Hepatocyte (in vitro differentiated cells): ENCODE results near the gene BACH2. TPM values are rescaled to one million over a fixed set of nuclear protein-coding genes. Genes with fewer than 3 reads are reported as not detected.
"Not testable (repeated sequence)": the region's sequence is repeated elsewhere in the genome, so short reads cannot be mapped to it uniquely, and the experiment has no call there.

ENCODE experiments used
- DNase-seq: peaks from one replicate; pipeline ENCODE4 v3.0.0-alpha.2; 2016; ENCODE audit warnings: low spot score
- H2AFZ ChIP-seq: fragments of 200-600 bp; sonication (generic); 2 replicates; pipeline ENCODE4 v1.6.0; 2016; ENCODE audit warnings: antibody characterized with exemption, mild to moderate bottlenecking
- H3K27ac ChIP-seq: fragments of 200-600 bp; sonication (generic); 2 replicates; pipeline ENCODE4 v1.5.1; 2016; ENCODE audit warnings: mild to moderate bottlenecking
- H3K27me3 ChIP-seq: fragments of 200-600 bp; sonication (generic); 2 replicates; pipeline ENCODE4 v1.6.1; 2016
- H3K36me3 ChIP-seq: fragments of 200-600 bp; sonication (generic); replicated peaks from 2 replicates; pipeline ENCODE4 v1.5.1; 2016; ENCODE audit warnings: low read depth; ENCODE audit not compliant: insufficient read depth
- H3K4me1 ChIP-seq: fragments of 200-600 bp; sonication (generic); 2 replicates; pipeline ENCODE4 v1.5.1; 2016; ENCODE audit warnings: mild to moderate bottlenecking, moderate library complexity; ENCODE audit not compliant: insufficient read depth
- H3K4me2 ChIP-seq: fragments of 200-600 bp; sonication (generic); 2 replicates; pipeline ENCODE4 v1.6.0; 2016
- H3K4me3 ChIP-seq: fragments of 200-600 bp; sonication (generic); 2 replicates; pipeline ENCODE4 v1.5.1; 2016; ENCODE audit warnings: mild to moderate bottlenecking
- H3K79me2 ChIP-seq: fragments of 200-600 bp; sonication (generic); 2 replicates; pipeline ENCODE4 v1.6.0; 2017; ENCODE audit warnings: mild to moderate bottlenecking
- H3K9me2 ChIP-seq: fragments of 200-600 bp; sonication (generic); replicated peaks from 2 replicates; pipeline ENCODE4 v1.6.0; 2017; ENCODE audit warnings: mild to moderate bottlenecking; ENCODE audit not compliant: insufficient read depth
- H3K9me3 ChIP-seq: fragments of 200-600 bp; sonication (generic); 2 replicates; pipeline ENCODE4 v1.5.1; 2016; ENCODE audit warnings: low read depth, mild to moderate bottlenecking
- H4K20me1 ChIP-seq: fragments of 200-600 bp; sonication (generic); 2 replicates; pipeline ENCODE4 v1.6.0; 2016; ENCODE audit warnings: mild to moderate bottlenecking; ENCODE audit not compliant: insufficient read depth, poor library complexity, severe bottlenecking
- EZH2 ChIP-seq: fragments of 200-600 bp; sonication (generic); IDR thresholded peaks from 2 replicates; pipeline ENCODE4 v1.6.1; 2016; ENCODE audit warnings: antibody characterized with exemption, mild to moderate bottlenecking, borderline replicate concordance
- EZH2phosphoT487 ChIP-seq: fragments of 200-600 bp; sonication (generic); IDR thresholded peaks from one replicate; pipeline ENCODE4 v1.6.1; 2018; ENCODE audit warnings: antibody characterized with exemption, mild to moderate bottlenecking, low read depth, moderate library complexity; ENCODE audit not compliant: unreplicated experiment, severe bottlenecking
- WGBS: methylation state at CpG from one replicate; pipeline ENCODE4 v1.1.6; 2016; ENCODE audit warnings: low lambda C conversion rate; ENCODE audit errors: missing lambda C conversion rate; 5-methylcytosine and 5-hydroxymethylcytosine counted together
- polyA plus RNA-seq: library from polyadenylated mRNA; unstranded; fragments of >200 nt; fragmentation: Nextera tagmentation; extraction: Ambion mirVana; gene quantifications from 2 replicates; pipeline ENCODE4 v1.2.1, GENCODE V29; 2016
- total RNA-seq: library from RNA; depleted of rRNA; stranded (reverse); fragments of >200 nt; gene quantifications from 2 replicates; pipeline ENCODE4 v1.2.3, GENCODE V29; 2014
- TF ChIP-seq, protein P1 (sequence below): fragments of 200-600 bp; sonication (generic); IDR thresholded peaks from 2 replicates; pipeline ENCODE4 v1.5.1; 2016; ENCODE audit warnings: antibody characterized with exemption, mild to moderate bottlenecking; ENCODE audit not compliant: poor library complexity

BACH2 gene
- total and polyA plus RNA-seq, 2 experiments from 2014 or later = 2.3 to 2.6 TPM

- Histone ChIP-seq H3K4me2 (no peak within 1 kb of the TSS), H3K4me3 (no peak within 1 kb of the TSS), H3K27me3 (no peaks in the 10 kb centered on the region), H3K36me3 (no peaks in the 10 kb centered on the region), H3K27ac (no peak within 1 kb of the TSS), H2AFZ (no peak within 1 kb of the TSS), H3K79me2 (no peaks in the 10 kb centered on the region), H3K9me2 (no peaks in the 10 kb centered on the region), H4K20me1 (no peaks in the 10 kb centered on the region), H3K4me1 (peaks cover 4% of the 10 kb centered on the region), H3K9me3 (no peaks in the 10 kb centered on the region)
- TF ChIP-seq, protein P1, sequence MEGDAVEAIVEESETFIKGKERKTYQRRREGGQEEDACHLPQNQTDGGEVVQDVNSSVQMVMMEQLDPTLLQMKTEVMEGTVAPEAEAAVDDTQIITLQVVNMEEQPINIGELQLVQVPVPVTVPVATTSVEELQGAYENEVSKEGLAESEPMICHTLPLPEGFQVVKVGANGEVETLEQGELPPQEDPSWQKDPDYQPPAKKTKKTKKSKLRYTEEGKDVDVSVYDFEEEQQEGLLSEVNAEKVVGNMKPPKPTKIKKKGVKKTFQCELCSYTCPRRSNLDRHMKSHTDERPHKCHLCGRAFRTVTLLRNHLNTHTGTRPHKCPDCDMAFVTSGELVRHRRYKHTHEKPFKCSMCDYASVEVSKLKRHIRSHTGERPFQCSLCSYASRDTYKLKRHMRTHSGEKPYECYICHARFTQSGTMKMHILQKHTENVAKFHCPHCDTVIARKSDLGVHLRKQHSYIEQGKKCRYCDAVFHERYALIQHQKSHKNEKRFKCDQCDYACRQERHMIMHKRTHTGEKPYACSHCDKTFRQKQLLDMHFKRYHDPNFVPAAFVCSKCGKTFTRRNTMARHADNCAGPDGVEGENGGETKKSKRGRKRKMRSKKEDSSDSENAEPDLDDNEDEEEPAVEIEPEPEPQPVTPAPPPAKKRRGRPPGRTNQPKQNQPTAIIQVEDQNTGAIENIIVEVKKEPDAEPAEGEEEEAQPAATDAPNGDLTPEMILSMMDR = no peak
- no peak for TF ChIP-seq EZH2
- TF ChIP-seq EZH2phosphoT487 = no peak
- 95% methylated on average over 1 of the region's 1 CpG for WGBS
- no peak for DNase-seq
These were observed 402.5 kb downstream of the BACH2 start, which contains the start of gene GJA10 for GRCh38 chr6:89894169-89894568. Gene GJA10, plus strand, starts transcription at chr6:89894469. Its CDS starts 0 bp downstream, at chr6:89894469.

DNA sequence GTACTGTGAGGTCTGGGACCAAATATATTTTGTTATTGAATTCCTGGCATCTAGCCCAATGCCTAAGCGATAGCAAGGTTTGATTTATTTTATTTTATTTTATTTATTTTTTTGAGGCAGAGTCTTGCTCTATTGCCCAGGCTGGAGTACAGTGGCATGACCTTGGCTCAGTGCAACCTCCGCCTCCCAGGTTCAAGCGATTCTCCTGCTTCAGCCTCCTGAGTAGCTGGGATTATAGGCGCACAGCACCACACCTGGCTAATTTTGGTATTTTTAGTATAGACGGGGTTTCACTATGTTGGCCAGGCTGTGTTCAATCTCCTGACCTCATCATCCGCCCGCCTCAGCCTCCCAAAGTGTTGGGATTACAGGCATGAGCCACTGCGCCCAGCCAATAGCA lies 404.1 kb downstream of the BACH2 start:
- H3K36me3 ChIP-seq, H3K27me3 ChIP-seq, H2AFZ ChIP-seq, H3K79me2 ChIP-seq, H3K4me3 ChIP-seq, H3K27ac ChIP-seq, H3K4me2 ChIP-seq, H3K9me2 ChIP-seq, H4K20me1 ChIP-seq, H3K4me1 ChIP-seq, H3K9me3 ChIP-seq, DNase-seq: not testable (repeated sequence)
- WGBS = 84% methylated on average over 8 of the region's 8 CpGs

DNA sequence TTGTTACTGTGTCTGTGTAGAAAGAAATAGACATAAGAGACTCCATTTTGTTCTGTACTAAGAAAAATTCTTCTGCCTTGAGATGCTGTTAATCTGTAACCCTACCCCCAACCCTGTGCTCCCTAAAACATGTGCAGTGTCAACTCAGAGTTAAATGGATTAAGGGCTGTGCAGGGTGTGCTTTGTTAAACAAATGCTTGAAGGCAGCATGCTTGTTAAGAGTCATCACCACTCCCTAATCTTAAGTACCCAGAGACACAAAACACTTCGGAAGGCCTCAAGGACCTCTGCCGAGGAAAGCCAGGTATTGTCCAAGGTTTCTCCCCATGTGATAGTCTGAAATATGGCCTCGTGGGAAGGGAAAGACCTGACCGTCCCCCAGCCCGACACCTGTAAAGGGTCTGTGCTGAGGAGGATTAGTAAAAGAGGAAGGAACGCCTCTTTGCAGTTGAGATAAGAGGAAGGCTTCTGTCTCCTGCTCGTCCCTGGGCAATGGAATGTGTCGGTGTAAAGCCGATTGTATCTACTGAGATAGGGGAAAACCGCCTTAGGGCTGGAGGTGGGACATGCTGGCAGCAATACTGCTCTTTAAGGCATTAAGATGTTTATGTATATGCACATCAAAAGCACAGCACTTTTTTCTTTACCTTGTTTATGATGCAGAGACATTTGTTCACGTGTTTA lies 405.7 kb downstream of the BACH2 start:
- not testable (repeated sequence) for H3K9me2 ChIP-seq, H4K20me1 ChIP-seq, H3K4me3 ChIP-seq, H2AFZ ChIP-seq, DNase-seq, H3K4me1 ChIP-seq, H3K79me2 ChIP-seq, H3K27ac ChIP-seq, H3K36me3 ChIP-seq, H3K9me3 ChIP-seq, H3K27me3 ChIP-seq
- WGBS = 2% methylated on average over 11 of the region's 11 CpGs
- peak overlapping the region; percentile 49 for H3K4me2 ChIP-seq

DNA sequence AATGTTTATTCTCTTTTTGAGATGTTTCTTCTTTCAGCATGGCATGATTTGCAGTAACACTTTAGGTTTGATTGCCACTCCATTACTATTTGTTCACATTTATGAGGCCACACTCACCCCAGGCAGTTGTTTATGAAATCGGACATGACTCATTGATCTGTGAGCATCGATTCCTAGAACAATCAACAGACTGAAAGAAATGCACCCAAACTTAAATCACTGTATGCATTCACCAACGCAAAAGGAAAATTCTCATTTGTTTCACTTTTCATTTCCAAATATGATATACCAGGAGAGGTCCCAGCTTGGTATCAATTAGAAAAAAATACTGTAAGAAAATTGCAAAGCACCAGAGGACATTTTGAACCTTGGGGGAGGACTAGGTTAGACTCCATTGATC lies 407.8 kb downstream of the BACH2 start:
- H3K36me3 ChIP-seq = no peaks in the 10 kb centered on the region
- DNase-seq = no peak
- H3K4me3 ChIP-seq = no peak overlapping the region
- TF ChIP-seq EZH2phosphoT487 (no peak), EZH2 (no peak)
- TF ChIP-seq, protein P1 = no peak
- no peaks in the 10 kb centered on the region for H3K9me3 ChIP-seq
- no peaks in the 10 kb centered on the region for H3K79me2 ChIP-seq
- peaks cover 4% of the 10 kb centered on the region for H3K4me1 ChIP-seq
- no peaks in the 10 kb centered on the region for H3K27me3 ChIP-seq
- no peak overlapping the region for H2AFZ ChIP-seq
- 84% methylated on average over 3 of the region's 3 CpGs for WGBS
- H3K27ac ChIP-seq = no peak overlapping the region
- no peaks in the 10 kb centered on the region for H4K20me1 ChIP-seq
- H3K4me2 ChIP-seq = no peak overlapping the region
- no peaks in the 10 kb centered on the region for H3K9me2 ChIP-seq
